ENCODE measurements around the gene SCAPER.

DNA sequence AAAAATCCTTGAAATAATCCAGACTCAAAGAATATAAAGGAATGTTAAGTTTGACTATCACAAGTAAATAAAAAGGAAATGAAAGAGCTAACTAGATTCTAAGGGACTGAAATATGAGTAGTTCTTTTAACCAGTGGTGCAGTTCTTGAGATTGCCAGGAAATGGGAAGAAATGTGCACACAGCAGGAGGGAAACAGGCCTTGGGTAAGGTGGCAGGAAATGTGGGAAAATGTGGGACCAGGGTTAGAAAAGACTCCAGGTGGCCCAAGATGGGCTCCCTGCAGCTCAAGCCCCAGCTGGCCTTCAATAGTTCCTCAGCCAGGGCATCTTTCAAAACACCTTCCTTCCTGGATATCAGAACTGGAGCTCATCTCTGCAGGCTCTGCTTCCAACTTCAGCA is 387.2 kb downstream of the SCAPER start:
- TF ChIP-seq, protein P1, sequence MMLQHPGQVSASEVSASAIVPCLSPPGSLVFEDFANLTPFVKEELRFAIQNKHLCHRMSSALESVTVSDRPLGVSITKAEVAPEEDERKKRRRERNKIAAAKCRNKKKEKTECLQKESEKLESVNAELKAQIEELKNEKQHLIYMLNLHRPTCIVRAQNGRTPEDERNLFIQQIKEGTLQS (IDR thresholded peaks at IDR 0.05): no peak
- TF ChIP-seq, protein P2, sequence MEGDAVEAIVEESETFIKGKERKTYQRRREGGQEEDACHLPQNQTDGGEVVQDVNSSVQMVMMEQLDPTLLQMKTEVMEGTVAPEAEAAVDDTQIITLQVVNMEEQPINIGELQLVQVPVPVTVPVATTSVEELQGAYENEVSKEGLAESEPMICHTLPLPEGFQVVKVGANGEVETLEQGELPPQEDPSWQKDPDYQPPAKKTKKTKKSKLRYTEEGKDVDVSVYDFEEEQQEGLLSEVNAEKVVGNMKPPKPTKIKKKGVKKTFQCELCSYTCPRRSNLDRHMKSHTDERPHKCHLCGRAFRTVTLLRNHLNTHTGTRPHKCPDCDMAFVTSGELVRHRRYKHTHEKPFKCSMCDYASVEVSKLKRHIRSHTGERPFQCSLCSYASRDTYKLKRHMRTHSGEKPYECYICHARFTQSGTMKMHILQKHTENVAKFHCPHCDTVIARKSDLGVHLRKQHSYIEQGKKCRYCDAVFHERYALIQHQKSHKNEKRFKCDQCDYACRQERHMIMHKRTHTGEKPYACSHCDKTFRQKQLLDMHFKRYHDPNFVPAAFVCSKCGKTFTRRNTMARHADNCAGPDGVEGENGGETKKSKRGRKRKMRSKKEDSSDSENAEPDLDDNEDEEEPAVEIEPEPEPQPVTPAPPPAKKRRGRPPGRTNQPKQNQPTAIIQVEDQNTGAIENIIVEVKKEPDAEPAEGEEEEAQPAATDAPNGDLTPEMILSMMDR (IDR thresholded peaks at IDR 0.05 in 2 of 3, conservative IDR thresholded peaks at IDR 0.05 in 1 of 3; ENCODE audit: borderline replicate concordance in 1 of 3, insufficient read depth in 1 of 3, low read depth in 2 of 3, low read length in 2 of 3): no peak
- TF ChIP-seq EZH2 (IDR thresholded peaks at IDR 0.05) (no peak), POLR2A (IDR thresholded peaks at IDR 0.05; ENCODE audit: borderline replicate concordance, extremely low read depth, insufficient read depth, insufficient read length) (no peak), EGR1 (IDR thresholded peaks at IDR 0.05; ENCODE audit: low read depth) (no peak), ZNF274 (IDR thresholded peaks at IDR 0.05; ENCODE audit: low read depth, low read length) (no peak), POLR2AphosphoS5 (IDR thresholded peaks at IDR 0.05; ENCODE audit: low read depth, low read length) (no peak), JUND (IDR thresholded peaks at IDR 0.05) (no peak)

Data from HCT116 (cell line).